GM19351 (cell line): ENCODE measurements around the gene SLC2A9.
A peak's percentile ranks its signal among the peaks of the same experiment; 100 is the strongest.

ENCODE experiments used
- ATAC-seq: cut with Tn5 transposase; IDR thresholded peaks from one replicate; pipeline ENCODE4 v1.9.1; 2021; ENCODE audit warnings: mild to moderate bottlenecking, moderate library complexity; ENCODE audit not compliant: unreplicated experiment

SLC2A9 gene

DNA sequence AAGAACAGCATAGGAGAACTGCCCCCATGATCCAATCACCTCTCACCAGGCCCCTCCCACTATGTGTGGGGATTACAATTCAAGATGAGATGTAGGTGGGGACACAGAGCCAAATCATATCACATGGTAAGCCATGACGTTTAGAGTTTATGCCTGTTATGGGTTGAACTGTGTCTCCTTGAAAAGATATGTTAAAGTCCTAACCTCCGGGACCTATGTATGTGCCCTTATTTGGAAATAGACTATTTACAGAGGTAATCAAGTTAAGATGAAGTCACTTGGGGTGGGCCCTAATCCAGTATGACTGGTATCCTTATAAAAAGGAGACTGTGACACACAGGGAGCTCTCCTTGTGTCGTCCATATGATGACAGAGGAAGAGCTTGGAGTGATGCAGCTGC, 25.2 kb upstream of the SLC2A9 start:
- ATAC-seq, result no peak

DNA sequence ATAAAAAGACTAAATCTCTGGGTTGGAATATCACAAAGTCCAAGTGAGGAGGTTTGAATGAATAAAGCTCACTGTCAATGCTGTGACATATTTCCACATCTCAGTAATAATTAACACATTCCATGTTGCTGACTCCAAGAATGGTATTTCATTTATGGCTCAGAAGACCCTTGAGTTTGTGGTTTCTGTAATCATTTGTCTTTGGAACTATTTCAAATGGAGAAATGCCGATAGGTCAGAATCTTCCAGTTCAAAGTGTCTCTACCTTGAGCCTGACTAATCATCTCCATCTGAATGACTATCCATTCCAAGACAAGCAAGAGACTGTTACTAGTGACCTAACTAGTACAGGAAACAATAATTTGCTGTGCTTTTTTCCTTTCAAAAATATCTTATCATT, 24.2 kb upstream of the SLC2A9 start:
- no peak for ATAC-seq

DNA sequence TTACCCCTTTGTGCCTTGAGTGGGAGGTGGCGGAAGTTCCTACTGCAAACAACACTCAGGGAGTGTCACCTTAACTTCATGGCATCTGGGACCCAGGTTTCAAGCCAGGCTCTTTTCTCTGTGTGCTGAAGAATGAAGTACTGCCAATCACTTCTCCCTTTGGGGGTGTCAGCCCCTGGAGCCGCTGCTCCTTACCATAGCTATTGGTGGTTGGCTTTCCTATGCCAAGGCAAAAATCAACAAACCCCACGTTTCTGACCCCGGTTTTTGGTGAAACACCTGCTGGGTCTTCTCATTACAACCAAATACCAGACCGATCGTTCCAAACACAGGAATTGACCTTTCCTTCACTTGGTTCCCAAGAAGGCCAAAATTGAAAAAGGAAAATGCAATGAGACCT, 19.7 kb upstream of the SLC2A9 start:
- no peak for ATAC-seq

DNA sequence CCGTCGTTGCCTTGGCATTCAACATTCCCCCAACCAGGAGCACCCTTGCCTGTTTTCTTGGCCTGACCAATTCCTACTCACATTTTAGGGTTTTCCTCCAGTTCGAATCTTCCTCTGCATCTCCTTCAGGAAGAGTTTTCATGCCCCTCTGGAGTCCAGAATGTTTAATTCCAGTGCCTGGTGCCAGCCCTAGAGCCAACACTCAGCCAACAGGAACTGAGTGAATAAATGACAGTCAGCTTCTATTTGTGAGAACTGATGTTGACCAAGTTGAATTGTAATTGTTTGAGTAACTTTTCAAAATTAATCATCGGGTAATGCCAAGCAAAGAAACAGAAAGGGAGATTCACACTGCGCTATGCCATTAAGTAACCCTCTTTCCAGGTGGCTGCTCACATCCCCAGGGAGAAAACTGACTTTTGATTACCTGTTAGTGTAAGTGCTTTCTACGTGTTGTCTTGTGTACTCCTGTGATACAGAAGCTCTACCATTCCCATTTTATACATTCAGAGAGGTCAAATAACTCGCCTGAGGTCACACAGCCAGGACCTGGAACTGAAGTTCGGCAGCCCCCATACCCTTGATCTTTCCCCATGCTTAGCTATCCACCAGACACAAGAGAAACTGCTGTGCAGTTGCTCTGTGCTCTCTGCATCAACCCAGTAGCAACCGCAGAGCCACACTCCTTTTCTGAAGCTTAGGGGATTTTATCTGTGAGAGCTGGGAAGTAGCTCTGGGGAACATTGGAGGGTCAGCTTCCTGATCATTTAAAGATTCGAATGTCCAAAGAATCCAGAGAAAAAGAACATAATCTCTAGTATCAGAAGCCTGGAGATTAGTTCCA, 19.0 kb upstream of the SLC2A9 start:
- ATAC-seq, result no peak

DNA sequence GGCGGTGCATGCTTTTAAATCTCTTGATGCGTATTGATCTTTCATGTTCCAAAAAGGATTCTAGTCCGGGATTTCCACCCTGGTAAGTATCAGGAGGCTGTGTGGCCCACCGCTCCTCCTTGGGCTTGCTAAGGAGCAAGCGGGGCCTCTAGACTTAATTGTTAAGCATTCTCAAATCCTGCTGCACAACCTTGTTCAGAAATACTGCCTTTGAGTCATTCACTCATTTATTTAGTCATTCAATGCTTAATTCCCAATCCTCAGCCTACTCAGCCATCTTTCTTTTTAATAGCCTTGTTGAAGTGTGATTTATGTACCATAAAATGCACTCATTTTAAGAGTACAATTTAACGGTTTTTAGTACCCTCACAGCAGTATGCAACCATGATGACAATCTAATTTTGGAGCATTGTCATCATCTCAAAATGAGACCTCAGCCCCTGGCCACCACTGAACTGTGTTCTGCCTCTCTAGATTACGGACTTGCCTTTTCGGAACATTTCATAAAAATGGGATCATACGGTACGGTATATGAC, 15.6 kb upstream of the SLC2A9 start:
- ATAC-seq, result no peak

DNA sequence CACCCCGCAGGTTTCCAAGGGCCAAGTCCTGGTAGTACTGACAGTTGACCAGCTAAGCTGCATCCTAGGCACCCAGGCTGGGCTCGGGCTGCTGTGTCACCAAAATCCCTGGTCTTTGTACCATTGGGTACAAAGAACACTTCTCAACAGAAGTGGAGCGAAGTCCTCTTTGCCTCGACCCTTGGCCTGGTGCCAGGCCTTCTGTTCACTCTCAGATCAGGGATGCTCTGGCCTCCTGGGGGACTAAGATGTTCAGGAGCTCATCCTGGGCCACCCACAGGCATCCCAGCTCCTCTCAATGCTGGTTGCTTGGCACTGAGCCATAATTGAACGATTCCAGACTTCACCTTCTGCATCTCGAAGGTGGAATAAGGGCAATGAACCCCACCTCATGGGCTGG, 13.8 kb upstream of the SLC2A9 start:
- no peak for ATAC-seq

DNA sequence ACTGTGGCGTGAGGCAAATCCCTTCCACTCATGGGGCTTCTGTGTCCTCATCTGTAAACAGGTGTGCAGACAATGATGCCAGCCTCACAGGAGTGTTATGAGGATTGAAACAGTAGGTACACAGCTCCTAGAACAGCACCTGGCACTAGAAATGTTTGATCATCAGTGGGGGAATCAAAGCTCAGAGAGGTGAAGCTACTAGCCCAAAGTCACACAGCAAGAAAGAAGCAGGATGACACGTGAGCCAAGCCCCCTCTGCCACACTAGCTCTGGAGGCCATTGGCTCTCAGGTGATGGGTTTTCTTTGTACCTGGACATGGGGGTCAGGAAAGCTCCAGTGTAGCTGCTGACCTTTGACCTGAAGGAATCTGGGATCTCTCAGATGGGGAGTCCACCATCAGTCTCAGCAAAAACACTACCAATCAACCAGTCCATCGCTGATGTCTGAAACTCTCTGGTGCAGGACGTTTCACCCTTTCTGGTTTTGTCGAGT, 13.4 kb upstream of the SLC2A9 start:
- ATAC-seq, result no peak

DNA sequence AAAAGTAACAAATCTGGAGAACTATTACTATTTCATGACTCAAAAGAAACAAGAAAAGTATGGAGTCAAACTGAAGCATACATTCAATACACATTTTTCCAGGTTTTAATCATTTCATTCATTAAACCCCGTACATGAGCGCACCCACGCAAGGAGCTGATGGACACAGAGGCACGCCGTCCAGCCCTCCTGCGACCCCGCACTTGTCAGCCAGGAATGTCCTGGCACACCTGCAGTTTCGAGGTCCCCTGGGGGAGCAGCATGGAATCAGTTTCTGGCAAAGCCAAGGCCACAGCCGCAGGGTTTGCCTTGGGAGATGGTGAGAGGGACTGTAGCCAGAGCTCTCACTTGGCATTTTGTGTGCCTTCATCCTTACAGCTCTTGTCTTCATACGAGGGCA, 12.8 kb upstream of the SLC2A9 start:
- ATAC-seq, result no peak

DNA sequence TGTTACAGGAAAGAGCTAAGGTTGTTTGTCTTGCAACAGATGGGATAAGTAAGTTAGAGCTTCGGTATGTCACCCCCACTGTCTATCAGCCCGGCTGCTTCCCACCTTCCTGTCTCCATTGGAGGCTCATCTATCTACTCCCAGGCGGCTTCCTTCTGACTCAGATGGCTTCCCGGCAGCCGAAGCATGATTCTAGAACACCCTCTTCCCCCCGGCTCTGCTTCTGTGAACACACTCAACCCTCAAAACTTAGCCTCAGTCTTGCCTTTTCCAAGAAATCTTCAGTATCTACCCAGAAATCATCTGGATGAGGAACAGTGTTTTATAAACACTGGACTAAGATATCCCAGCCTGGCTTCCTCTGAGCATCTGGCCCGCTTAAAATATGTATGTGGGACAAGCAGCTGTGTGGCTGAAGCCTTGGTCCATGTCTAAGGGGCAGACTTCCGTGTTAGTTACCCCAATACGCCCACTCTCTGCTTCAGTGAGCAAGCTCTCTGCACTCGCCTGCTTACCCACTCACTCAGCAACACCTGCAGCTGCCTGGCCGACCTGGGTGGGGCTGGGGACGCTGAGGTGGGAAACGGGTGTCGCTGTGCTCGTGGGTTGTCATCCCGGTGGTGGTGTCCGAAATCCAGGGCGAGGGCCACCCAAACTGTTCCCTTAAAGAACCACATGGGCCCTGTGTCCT, 12.0 kb upstream of the SLC2A9 start:
- peak; percentile 59 for ATAC-seq

DNA sequence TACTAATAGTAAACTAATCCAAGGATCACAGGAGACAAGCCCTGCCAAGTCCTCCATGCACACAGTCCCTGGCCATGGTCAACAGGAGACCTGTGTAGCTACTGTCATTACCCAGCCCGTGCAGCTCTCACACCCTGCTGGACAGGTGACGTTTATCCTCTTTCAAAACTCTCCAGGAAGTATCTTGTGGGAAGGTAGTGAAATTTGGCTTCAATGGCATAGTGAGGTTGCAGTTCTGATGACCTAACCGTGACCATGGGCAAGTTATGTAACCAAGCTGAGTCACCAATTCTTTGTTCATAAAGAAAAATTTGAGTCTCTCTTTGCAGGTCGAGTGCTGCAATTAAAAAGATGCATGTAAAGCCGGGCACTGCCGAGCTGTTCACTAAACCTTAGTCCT, 11.3 kb upstream of the SLC2A9 start:
- ATAC-seq, result no peak

DNA sequence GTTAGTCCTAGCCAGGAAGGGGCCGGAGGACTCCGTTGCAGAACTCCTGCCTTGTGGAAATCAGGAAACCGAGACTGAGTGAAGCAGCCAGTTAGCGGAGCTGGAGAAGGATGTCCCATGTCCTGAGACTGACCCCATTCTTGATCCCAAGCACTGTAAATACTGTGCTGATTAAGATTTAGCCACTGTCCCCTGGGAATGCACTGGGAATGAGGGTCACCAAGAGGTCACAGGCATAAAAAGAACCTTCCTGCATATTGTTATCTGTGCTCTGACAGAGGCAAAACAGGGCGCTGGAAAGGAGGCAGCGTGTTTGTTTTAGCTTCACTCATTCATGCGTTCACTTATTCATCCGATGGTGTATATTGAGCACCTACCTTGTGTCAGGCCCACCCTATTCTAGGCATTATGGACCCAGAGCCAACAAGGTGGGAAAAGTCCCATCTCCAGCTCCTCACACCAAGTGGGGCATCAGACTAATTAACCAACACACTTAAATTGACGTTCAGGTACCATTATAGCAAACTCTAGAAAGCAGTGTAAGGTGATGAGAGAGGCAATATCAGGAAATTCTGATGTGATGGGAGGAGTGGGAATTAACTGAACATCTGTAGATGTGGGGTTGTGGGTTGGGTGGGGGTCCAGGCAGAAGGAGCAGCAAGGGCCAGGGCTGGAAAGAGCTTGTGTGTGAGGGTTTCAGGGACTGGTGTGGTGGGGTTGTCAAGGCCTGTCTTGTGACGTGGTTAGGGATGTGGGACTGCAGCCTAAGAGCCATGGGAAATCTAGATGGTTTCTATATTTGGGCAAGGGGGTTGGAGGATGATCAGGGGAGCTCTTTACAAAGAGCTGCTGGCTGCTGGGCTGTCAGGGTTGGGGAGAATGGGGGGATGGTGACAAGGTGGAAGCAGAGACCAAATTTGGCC, 10.6 kb upstream of the SLC2A9 start:
- ATAC-seq, result no peak

DNA sequence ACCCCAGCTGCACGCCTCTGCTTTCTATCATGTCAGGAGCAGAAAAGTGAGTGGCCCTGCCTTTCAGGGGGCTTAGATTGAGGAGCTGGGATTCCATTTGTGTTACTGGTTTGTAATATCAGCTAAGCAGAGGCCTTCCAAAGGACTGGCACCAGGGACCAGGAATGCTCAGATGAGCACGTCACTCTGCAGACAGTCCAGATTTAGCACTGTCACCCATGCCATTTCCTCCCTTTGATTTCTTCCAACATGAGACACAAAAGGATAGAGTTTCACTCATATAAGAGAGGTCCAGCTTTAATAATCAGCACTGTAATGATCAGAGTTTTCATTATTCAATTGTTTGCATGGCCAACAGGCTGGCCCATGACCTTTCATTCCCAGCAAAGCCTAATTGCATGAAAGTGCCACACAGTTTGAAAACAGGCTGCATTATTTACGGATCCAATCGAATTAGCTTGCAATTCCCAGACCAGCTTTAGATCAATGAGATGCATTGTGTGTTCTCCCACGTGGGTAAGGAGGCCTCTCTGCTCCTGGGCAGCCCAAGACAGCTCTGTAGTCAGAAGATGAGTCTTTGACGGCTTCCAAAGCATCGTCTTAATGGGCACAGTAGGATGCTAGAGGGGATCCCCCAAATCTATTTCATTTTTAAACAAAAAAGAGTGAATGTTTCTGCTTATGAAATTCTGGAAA, 9.8 kb upstream of the SLC2A9 start:
- no peak for ATAC-seq

DNA sequence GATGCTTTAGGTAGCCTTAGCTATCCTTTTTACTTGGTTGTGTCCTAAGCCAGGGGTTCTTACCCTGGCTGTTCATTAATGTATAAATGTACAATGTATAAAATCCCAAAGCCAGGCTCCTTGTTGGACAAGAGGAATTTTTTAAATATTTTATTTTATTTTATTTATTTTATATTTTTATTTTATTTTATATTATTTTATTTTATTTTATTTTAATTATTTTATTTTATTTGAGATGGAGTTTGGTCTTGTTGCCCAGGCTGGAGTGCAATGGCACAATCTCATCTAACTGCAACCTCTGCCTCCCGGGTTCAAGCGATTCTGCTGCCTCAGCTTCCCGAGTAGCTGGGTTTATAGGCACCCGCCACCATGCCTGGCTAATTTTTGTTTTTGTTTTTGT, 8.1 kb upstream of the SLC2A9 start:
- ATAC-seq, result no peak

DNA sequence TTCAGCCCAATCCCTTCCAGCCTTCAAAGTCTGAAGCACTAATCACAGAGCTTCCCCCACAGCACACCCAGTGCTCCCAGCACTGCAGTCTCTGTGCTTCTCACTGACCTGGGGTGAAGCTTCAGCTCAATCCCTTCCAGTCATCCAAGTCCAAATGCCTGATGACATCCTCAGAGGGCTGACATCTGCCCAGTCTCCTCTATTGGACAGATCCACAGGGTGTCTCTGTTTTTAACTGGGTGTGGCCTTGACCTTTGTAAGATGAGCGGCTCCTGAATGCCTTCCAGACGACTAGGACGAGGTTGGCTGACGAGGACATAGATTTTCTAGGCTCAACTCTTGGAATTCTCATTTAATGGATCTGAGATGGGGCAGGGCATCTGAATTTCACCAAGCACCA, 7.6 kb upstream of the SLC2A9 start:
- ATAC-seq, result no peak

DNA sequence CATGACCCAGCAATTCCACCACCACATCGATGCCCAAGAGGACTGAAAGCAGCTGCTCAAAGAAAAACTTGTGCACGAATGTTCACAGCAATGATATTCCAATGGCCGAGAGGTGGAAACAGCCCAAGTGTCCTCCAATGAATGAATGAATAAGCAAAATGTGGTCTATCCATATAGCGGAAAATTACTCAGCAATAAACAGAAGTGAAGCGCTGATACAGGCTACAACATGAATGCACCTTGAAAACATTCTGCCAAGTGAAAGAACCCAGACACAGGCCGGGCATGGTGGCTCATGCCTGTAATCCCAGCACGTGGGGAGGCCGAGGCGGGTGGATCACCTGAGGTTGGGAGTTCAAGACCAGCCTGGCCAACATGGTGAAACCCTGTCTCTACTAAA, 5.2 kb upstream of the SLC2A9 start:
- no peak for ATAC-seq

DNA sequence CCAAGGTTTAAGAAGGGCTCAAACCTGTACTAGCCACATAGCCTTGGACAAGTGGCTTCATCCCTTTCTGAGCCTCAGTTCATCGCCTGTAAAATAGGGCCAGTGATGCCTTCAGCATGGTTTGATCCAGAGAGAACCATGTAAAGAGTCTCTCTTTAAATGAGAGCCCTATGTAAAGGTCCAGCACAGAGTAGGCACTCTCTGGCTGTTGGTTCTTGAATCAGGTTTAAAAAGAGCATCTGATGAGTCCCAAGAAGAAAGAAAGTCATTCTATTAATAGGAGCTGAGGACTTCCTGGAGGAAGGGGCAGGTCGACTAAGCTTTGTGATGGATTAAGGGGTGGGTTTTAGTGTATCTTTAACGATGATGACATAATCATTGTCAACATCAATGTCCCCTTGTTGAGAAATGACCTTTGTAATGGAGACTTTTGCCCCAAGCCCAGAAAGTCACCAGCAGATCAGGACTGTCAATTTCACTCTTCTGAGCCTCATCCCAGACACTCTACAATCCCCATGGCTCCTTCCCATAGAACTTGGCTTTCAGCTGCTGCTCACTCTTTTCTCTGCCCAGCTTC, 4.0 kb upstream of the SLC2A9 start:
- ATAC-seq, result no peak

DNA sequence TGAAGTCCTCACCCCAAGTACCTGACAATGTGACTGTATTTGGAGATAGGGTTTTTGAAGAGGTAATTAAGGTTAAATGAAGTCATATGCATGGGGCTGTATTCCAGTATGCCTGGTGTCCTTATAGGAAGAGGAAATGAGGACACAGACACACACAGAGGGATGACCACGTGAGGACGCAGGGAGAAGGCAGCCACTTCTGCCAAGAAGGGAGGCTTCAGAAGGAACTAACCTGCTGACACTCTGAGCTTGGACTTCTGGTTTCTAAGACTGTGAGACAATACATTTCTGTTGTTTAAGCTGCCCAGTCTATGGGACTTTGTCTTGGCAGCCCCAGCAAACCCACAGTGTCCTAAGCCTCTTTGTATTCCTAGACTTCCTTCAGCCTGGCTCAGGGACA, 3.0 kb upstream of the SLC2A9 start:
- ATAC-seq, result no peak

DNA sequence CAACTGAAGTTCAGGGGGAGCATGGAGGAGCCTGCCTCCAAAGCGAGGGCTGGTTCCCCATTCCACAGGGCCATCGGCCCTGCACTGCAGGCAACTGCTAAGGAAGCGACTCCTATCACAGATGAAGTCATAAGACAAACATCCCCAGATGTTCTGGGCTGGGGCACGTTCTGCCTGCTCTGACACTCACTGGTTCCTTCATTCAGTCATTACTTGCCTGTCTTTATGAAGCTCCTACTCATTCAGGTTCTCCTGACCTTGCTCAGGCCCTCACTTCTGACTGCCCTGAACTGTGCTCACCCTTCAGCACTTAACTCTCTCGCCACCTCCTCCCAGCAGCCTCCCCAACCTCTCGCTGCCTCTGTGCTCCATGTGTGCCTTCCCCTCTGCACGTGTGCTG, 2.5 kb upstream of the SLC2A9 start:
- ATAC-seq, result no peak

DNA sequence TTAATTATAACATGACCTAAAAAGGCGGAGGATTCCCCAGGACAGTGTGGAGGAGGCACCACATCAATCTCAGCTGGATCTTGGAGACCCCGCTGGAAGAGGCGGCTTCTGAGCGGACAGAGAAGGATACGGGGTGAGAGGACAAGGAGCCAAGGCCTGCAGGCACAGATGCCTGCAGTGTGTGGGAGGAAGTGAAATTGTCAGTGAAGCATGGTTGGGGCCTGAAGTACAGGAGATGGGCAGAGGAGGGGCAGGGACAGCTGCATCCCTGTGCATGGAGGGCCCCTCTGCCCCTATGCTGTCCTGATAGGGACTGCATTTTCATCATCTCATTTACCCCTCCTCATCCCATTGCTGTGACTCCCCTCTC, 1.7 kb upstream of the SLC2A9 start:
- no peak for ATAC-seq

DNA sequence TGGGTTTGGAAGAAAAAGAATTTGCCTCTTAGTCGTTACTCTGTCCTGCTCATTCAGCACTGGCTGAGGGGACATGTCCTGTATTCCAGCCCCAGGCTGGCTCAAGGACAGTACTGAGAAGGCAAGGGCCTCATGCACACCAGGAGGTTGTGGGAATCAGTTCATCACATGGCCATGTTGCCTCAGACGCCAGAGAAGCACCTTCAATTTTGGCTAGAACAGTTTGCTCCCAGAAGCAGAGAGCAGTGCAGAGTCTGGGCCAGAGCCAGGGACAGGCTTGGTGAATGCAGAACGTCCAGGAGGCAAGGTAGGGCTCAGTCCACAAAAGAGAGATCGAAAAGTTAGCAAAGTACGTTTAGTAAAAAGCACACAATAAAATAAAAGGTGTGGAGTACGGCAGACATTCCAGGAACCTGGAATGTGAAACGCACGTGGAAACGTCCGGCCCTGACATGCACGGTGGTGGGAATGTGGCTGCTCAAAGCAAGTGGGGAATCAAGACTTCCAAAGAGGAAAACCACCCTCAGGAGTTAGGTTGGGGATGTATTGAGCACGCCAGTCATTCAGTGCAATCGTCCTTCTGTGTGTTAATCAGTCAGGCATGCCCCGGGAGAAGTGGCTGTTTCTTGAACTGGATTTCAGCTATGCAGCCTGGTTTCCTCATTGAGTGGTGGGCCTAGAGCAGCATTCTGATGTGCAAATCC, 1.2 kb upstream of the SLC2A9 start:
- no peak for ATAC-seq
